Vagina (tissue), 2 donors: ENCODE results near the gene VWC2L. TPM values are rescaled to one million over a fixed set of nuclear protein-coding genes. Genes with fewer than 3 reads are reported as not detected.

Source experiments
- DNase-seq, 2 donors: peaks; one replicate each; pipeline ENCODE4 v3.0.0-alpha.2; 2017; ENCODE audit errors: extremely low spot score in 2 of 2
- H3K27ac ChIP-seq: fragments of 200-600 bp; sonication (generic); one replicate; pipeline ENCODE4 v1.5.1; 2019
- H3K27me3 ChIP-seq: fragments of 200-600 bp; sonication (generic); one replicate; pipeline ENCODE4 v1.5.1; 2019
- H3K36me3 ChIP-seq, 2 donors: fragments of 200-600 bp; sonication (generic); one replicate each; pipeline ENCODE4 v1.5.1; 2017 to 2019
- H3K4me1 ChIP-seq: fragments of 200-600 bp; sonication (generic); one replicate; pipeline ENCODE4 v1.5.1; 2019
- H3K4me3 ChIP-seq, 2 donors: fragments of 200-600 bp; sonication (generic); 1 replicate in 1 of 2; 2 replicates in 1 of 2; pipeline ENCODE4 v1.5.1; 2016 to 2019
- H3K9me3 ChIP-seq: fragments of 200-600 bp; sonication (generic); one replicate; pipeline ENCODE4 v1.5.1; 2019
- POLR2A ChIP-seq, 2 donors: fragments of 450-650 bp; IDR thresholded peaks; one replicate each; pipeline ENCODE4 v1.6.1; 2017; ENCODE audit warnings: antibody characterized with exemption in 2 of 2, mild to moderate bottlenecking in 2 of 2, moderate library complexity in 2 of 2
- POLR2AphosphoS5 ChIP-seq, 2 donors: sonication (generic); formaldehyde crosslinking; IDR thresholded peaks; one replicate each; pipeline ENCODE4 v1.9.0; 2017; ENCODE audit warnings: antibody characterized with exemption in 2 of 2, mild to moderate bottlenecking in 2 of 2, low read depth in 1 of 2; ENCODE audit not compliant: insufficient read depth in 1 of 2
- intact Hi-C: fragments of 100-400 bp; cut with DNase I; formaldehyde crosslinking; loops from one replicate; pipeline ENCODE4 v1.15.1; 2023
- total RNA-seq: library from RNA; depleted of rRNA; stranded (reverse); fragments of >200 nt; gene quantifications from one replicate; pipeline ENCODE4 v1.2.3, GENCODE V29; 2016
- TF ChIP-seq, protein P1 (sequence below), 3 experiments: fragments of 450-650 bp in 2 of 3; fragments of 200-600 bp in 1 of 3; sonication (generic) in 1 of 3; IDR thresholded peaks; one replicate each; pipeline ENCODE4 v1.5.1; 2017 to 2019; ENCODE audit warnings: antibody characterized with exemption in 3 of 3, mild to moderate bottlenecking in 2 of 3, moderate library complexity in 2 of 3

VWC2L gene
- total RNA-seq, 1 donor from 2014 or later = not detected

DNA sequence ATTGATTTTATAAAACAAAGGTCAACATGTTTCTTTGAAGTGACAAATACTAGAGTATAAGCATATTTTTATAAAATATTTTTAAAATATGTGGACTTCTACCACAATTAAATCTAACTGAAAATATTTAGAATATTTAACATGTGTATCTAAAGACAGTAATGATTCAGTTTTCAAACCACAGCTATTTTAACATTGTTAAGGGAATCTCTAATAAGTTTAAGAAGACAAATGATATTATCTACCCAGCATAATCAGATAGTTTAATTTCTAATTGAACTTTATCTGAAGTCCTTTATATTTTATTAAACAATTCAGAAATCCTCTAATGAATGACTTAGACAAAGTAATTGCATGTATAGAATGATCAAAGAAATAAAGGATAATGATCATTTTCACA lies 96.2 kb downstream of the VWC2L start:
- DNase-seq = no peak
- no peaks in the 10 kb centered on the region for H3K36me3 ChIP-seq
- intact Hi-C loops = loop anchor here (5.0 kb wide), 1 partner anchor 1315 kb away; no protein-coding TSS in a partner anchor
- TF ChIP-seq, protein P1, sequence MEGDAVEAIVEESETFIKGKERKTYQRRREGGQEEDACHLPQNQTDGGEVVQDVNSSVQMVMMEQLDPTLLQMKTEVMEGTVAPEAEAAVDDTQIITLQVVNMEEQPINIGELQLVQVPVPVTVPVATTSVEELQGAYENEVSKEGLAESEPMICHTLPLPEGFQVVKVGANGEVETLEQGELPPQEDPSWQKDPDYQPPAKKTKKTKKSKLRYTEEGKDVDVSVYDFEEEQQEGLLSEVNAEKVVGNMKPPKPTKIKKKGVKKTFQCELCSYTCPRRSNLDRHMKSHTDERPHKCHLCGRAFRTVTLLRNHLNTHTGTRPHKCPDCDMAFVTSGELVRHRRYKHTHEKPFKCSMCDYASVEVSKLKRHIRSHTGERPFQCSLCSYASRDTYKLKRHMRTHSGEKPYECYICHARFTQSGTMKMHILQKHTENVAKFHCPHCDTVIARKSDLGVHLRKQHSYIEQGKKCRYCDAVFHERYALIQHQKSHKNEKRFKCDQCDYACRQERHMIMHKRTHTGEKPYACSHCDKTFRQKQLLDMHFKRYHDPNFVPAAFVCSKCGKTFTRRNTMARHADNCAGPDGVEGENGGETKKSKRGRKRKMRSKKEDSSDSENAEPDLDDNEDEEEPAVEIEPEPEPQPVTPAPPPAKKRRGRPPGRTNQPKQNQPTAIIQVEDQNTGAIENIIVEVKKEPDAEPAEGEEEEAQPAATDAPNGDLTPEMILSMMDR (IDR thresholded peaks at IDR 0.05) = no peak
- TF ChIP-seq POLR2A (IDR thresholded peaks at IDR 0.05) (no peak), POLR2AphosphoS5 (IDR thresholded peaks at IDR 0.05; ENCODE audit: insufficient read depth in 1 of 2, low read depth in 1 of 2) (no peak)
- H3K9me3 ChIP-seq = no peaks in the 10 kb centered on the region
- H3K4me3 ChIP-seq = no peak overlapping the region
- H3K27me3 ChIP-seq = no peaks in the 10 kb centered on the region
- no peaks in the 10 kb centered on the region for H3K4me1 ChIP-seq
- no peak overlapping the region for H3K27ac ChIP-seq

- H3K27ac ChIP-seq = no peak overlapping the region
- no peaks in the 10 kb centered on the region for H3K9me3 ChIP-seq
- H3K4me1 ChIP-seq = no peaks in the 10 kb centered on the region
- TF ChIP-seq POLR2AphosphoS5 (IDR thresholded peaks at IDR 0.05; ENCODE audit: insufficient read depth in 1 of 2, low read depth in 1 of 2) = no peak
- TF ChIP-seq POLR2A (IDR thresholded peaks at IDR 0.05) = no peak
- TF ChIP-seq, protein P1 (IDR thresholded peaks at IDR 0.05) = no peak
- H3K4me3 ChIP-seq = no peak overlapping the region
- intact Hi-C loops = no loop called here
- no peak for DNase-seq
- H3K27me3 ChIP-seq = no peaks in the 10 kb centered on the region
- no peaks in the 10 kb centered on the region for H3K36me3 ChIP-seq
These were observed 103.8 kb downstream of the VWC2L start for GRCh38 chr2:214514704-214515103.

GRCh38 chr2:214515111-214515510 lies 104.3 kb downstream of the VWC2L start:
- Histone ChIP-seq H3K36me3 (no peaks in the 10 kb centered on the region), H3K4me1 (no peaks in the 10 kb centered on the region), H3K4me3 (no peak overlapping the region), H3K27ac (no peak overlapping the region), H3K9me3 (no peaks in the 10 kb centered on the region), H3K27me3 (no peaks in the 10 kb centered on the region)
- TF ChIP-seq, protein P1 (IDR thresholded peaks at IDR 0.05) = no peak
- TF ChIP-seq POLR2A (IDR thresholded peaks at IDR 0.05) (no peak), POLR2AphosphoS5 (IDR thresholded peaks at IDR 0.05; ENCODE audit: insufficient read depth in 1 of 2, low read depth in 1 of 2) (no peak)
- intact Hi-C loops = no loop called here
- no peak for DNase-seq

DNA sequence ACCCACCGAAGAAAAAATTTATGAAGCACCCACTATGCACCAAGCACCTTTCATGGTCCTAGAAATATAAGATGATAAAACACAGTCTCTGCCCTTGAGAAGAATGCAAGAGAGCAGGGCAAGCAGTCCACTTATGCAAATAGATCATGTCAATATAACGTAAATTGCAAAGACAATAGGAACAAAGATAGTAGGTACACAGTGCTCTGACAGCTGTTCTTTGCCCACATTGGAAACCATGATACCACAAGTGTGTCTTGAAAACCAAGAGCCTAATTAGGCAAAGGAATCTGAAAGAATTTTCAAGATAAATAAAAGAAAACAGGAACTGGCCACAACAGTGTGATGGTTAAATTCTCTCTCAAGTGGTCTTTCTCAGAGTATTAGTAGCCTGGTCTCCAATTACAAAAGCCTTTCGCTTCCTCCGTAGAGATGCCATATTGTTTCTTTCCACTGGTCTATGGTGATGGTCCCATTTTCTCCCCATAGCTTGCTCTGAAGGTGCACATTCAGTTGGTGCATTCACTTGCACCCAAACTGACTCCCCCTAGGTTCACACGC lies 108.5 kb downstream of the VWC2L start:
- H3K4me3 ChIP-seq = no peak overlapping the region
- DNase-seq = no peak
- no peaks in the 10 kb centered on the region for H3K27me3 ChIP-seq
- no peak overlapping the region for H3K27ac ChIP-seq
- H3K4me1 ChIP-seq = no peaks in the 10 kb centered on the region
- no peaks in the 10 kb centered on the region for H3K9me3 ChIP-seq
- intact Hi-C loops = no loop called here
- H3K36me3 ChIP-seq = no peaks in the 10 kb centered on the region
- TF ChIP-seq, protein P1 (IDR thresholded peaks at IDR 0.05) = no peak
- TF ChIP-seq POLR2A (IDR thresholded peaks at IDR 0.05) (no peak), POLR2AphosphoS5 (IDR thresholded peaks at IDR 0.05; ENCODE audit: insufficient read depth in 1 of 2, low read depth in 1 of 2) (no peak)

DNA sequence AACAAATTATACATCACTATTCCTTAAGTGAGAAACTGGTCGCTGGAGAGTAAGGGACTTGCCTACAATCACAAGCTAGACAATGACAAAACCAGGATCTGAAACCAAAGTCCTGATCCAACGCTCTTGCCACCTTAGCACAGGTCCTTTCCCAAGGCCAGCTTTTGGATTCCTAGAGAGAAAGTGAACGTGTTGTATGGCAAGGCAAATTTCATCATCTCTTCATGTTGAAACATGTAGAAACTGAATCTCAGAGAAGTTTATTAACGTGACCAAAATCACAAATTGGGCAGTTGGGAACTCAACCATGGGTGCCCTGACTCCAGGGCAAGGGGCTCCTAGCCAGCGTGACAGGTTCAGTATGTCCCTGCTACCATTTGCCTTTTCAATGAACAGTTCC lies 118.2 kb downstream of the VWC2L start:
- no peak overlapping the region for H3K4me3 ChIP-seq
- H3K4me1 ChIP-seq = no peaks in the 10 kb centered on the region
- TF ChIP-seq POLR2AphosphoS5 (IDR thresholded peaks at IDR 0.05; ENCODE audit: insufficient read depth in 1 of 2, low read depth in 1 of 2) (no peak), POLR2A (IDR thresholded peaks at IDR 0.05) (no peak)
- TF ChIP-seq, protein P1 (IDR thresholded peaks at IDR 0.05) = no peak
- no peak overlapping the region for H3K27ac ChIP-seq
- DNase-seq = no peak
- no peaks in the 10 kb centered on the region for H3K27me3 ChIP-seq
- no peaks in the 10 kb centered on the region for H3K36me3 ChIP-seq
- H3K9me3 ChIP-seq = no peaks in the 10 kb centered on the region
- intact Hi-C loops = no loop called here
